ENCODE data around the gene HDAC11. TPM values are rescaled to one million over a fixed set of nuclear protein-coding genes. Genes with fewer than 3 reads are reported as not detected.

The HDAC11 gene
- total RNA-seq, 1 experiment from 2014 or later, result 7.0 TPM

DNA sequence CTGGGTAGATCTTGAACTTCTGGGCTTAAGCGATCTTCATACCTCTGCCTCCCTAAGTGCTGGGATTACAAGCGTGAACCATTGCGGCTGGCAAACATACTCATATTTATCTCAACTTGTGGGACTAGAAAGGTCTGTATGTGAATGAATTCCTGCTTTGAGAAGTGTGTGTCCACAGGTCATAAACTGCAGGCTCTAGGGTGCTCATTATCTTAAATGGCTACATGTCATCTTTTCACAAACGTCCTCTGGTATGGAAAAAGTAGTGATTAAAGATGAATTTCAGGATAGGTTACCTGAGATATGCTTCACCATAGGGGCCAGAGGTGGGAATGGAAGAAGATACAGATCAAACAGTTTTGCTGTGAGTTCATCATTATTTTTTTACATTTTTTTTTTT is 7.8 kb upstream of the HDAC11 start:
- Histone ChIP-seq H2BK15ac (ENCODE audit: low read depth, low read length) (no peak overlapping the region), H3K18ac (ENCODE audit: insufficient read length, low read depth, low read length) (no peak overlapping the region), H4K5ac (ENCODE audit: insufficient read length, low read depth, low read length) (no peak overlapping the region), H2BK5ac (ENCODE audit: insufficient read length, low read length) (no peak overlapping the region), H2AFZ (ENCODE audit: low read length) (no peak overlapping the region), H2AK5ac (ENCODE audit: insufficient read length, low read length) (no peak overlapping the region), H3K27ac (ENCODE audit: insufficient read length, low read depth, low read length) (no peak overlapping the region), H3K27me3 (ENCODE audit: insufficient read depth, low read length) (no peaks in the 10 kb centered on the region; the same call in 1 of the 2 replicates), H3K14ac (ENCODE audit: insufficient read depth, low read length) (no peak overlapping the region), H3K56ac (ENCODE audit: insufficient read length, low read depth, low read length) (no peak overlapping the region), H2BK20ac (ENCODE audit: low read depth, low read length, poor library complexity, severe bottlenecking) (no peak overlapping the region), H4K91ac (ENCODE audit: insufficient read length, low read depth, low read length) (no peak overlapping the region), H3K4me1 (ENCODE audit: insufficient read depth, low read length) (peaks cover 5% of the 10 kb centered on the region; the same call in 1 of the 2 replicates), H3T11ph (ENCODE audit: low read length) (no peak overlapping the region), H2BK120ac (ENCODE audit: low read depth, low read length, poor library complexity, severe bottlenecking) (no peak overlapping the region), H3K9ac (ENCODE audit: extremely low read depth, insufficient read length, low read length) (no peak overlapping the region), H3K79me1 (ENCODE audit: insufficient read depth, low read depth, low read length, poor library complexity, severe bottlenecking) (no peaks in the 10 kb centered on the region), H3K4ac (ENCODE audit: low read depth, low read length) (no peak overlapping the region), H3K23ac (ENCODE audit: insufficient read length, low read depth, low read length) (no peak overlapping the region), H2BK12ac (ENCODE audit: insufficient read length, low read depth, low read length) (no peak overlapping the region), H4K20me1 (ENCODE audit: control insufficient read depth, insufficient read depth, insufficient read length) (no peaks in the 10 kb centered on the region), H3K23me2 (ENCODE audit: insufficient read length, low read depth, low read length, poor library complexity, severe bottlenecking) (no peaks in the 10 kb centered on the region), H3K79me2 (ENCODE audit: insufficient read depth, low read length) (no peaks in the 10 kb centered on the region), H3K4me2 (ENCODE audit: insufficient read depth, insufficient read length, low read length) (no peak overlapping the region), H3K9me3 (ENCODE audit: control insufficient read depth, low read depth, low read length) (no peaks in the 10 kb centered on the region), H4K8ac (replicated peaks; ENCODE audit: insufficient read length, low read depth, low read length) (no peak overlapping the region)
- Mint-ChIP-seq H3K4me1 (peaks cover 19 to 26% of the 10 kb centered on the region in 2 experiments), H3K27me3 (ENCODE audit: low read depth) (peaks cover 65% of the 10 kb centered on the region), H3K27ac (no peak overlapping the region), H3K36me3 (ENCODE audit: insufficient read depth in 1 of 3, low read depth in 3 of 3) (no peaks in the 10 kb centered on the region; a peak in 1 of 7 replicates), H3K4me3 (no peak overlapping the region), H3K9me3 (no peaks in the 10 kb centered on the region; a peak in 1 of 5 replicates)
- no peak for DNase-seq
- TF ChIP-seq CTCF (conservative IDR thresholded peaks at IDR 0.05), result no peak
- no CpG with 5 or more reads among the region's 4 CpGs for WGBS (ENCODE audit: extremely low coverage, insufficient read length, low lambda C conversion rate)

All from H9 (cell line).